ENCODE data around the gene KIFC3. TPM values are rescaled to one million over a fixed set of nuclear protein-coding genes. Genes with fewer than 3 reads are reported as not detected.

Gene KIFC3
- total and polyA plus RNA-seq, 11 donors = 46.1 to 105 (median 65.6) TPM

DNA sequence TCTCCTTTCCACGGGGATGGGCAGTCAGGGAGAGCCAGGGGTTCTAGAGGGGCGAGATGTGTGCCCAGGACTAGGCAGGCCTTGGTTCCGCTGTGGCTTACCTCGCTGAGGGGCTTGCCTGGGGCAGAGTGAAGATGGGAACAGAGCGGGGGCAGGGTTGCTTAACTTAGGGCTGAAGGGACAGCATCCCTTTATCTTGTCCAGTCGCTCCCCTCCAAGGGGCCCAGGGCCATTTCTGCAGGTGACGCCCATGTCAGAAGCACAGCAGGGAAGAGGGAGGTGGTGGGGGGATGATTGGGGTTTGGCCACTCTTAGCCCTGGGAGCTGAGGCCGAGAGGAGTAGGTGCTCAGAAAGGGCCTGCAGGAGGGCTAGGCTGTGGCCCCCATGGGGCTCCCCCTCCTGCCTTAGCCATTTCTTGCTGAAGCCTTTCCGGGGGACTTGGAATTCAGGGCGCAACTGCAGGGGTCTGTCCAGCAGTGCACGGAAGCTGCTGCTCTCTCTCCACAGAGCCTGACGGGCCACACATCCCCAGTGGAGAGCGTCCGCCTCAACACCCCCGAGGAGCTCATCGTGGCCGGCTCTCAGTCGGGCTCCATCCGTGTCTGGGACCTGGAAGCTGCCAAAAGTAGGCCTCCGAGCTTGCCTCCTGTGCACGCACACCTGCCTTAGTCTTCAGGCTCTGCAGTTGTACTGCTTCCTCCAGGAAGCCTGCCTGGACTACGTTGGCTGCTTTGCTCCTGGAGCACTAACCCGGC, 58.2 kb downstream of the KIFC3 start:
- WGBS, 4 donors = 88 to 93% (median 91%) methylated on average over 20 to 23 of the region's 23 CpGs
- no peak overlapping the region for H3K27ac ChIP-seq
- no peak for TF ChIP-seq POLR2A (IDR thresholded peaks at IDR 0.05)
- TF ChIP-seq, protein P1, sequence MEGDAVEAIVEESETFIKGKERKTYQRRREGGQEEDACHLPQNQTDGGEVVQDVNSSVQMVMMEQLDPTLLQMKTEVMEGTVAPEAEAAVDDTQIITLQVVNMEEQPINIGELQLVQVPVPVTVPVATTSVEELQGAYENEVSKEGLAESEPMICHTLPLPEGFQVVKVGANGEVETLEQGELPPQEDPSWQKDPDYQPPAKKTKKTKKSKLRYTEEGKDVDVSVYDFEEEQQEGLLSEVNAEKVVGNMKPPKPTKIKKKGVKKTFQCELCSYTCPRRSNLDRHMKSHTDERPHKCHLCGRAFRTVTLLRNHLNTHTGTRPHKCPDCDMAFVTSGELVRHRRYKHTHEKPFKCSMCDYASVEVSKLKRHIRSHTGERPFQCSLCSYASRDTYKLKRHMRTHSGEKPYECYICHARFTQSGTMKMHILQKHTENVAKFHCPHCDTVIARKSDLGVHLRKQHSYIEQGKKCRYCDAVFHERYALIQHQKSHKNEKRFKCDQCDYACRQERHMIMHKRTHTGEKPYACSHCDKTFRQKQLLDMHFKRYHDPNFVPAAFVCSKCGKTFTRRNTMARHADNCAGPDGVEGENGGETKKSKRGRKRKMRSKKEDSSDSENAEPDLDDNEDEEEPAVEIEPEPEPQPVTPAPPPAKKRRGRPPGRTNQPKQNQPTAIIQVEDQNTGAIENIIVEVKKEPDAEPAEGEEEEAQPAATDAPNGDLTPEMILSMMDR (IDR thresholded peaks at IDR 0.05) = no peak
- intact Hi-C loops (cut with DNase I) = no loop called here
- peaks cover 0 to 10% (median 4%) of the 10 kb centered on the region in 12 donors for H3K4me1 ChIP-seq
- peaks cover 0 to 12% (median 0%) of the 10 kb centered on the region in 9 donors for H3K36me3 ChIP-seq
- H3K4me3 ChIP-seq = no peak overlapping the region
- no peak for ATAC-seq
- H3K27me3 ChIP-seq = no peaks in the 10 kb centered on the region
- DNase-seq = peak in 1 of 5 donors; percentile 20
- H3K9me3 ChIP-seq = no peaks in the 10 kb centered on the region

DNA sequence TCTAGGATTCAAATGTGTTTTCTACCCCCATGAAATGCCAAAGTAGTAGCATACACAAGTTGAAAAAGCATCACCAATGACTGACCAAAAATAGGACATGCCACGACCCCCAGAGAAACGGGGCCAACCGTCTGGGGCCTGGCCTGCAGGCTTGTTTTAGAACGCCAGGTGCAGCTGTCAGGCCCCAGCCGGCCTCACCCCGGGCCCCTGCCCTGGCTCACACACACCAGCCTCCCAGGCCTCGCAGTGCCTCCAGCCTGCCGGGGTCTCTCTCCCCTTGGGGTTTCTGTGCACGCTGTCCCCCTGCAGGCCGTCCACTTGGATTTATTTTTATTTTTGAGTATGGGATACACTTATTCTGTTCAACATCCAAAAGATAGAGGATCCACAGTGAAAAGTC, 58.8 kb downstream of the KIFC3 start:
- H3K27ac ChIP-seq = no peak overlapping the region
- H3K36me3 ChIP-seq = peaks cover 0 to 12% (median 0%) of the 10 kb centered on the region in 9 donors
- DNase-seq = peak in 1 of 5 donors; percentile 10

GRCh38 chr16:57742543-57742942, 59.7 kb downstream of the KIFC3 start:
- Histone ChIP-seq H3K36me3 (peaks cover 0 to 12% (median 0%) of the 10 kb centered on the region in 9 donors), H3K27ac (no peak overlapping the region), H3K4me1 (peaks cover 0 to 10% (median 4%) of the 10 kb centered on the region in 12 donors), H3K4me3 (no peak overlapping the region), H3K27me3 (no peaks in the 10 kb centered on the region), H3K9me3 (no peaks in the 10 kb centered on the region)
- ATAC-seq (no peak), DNase-seq (no peak)
- no peak for TF ChIP-seq POLR2A (IDR thresholded peaks at IDR 0.05)
- TF ChIP-seq, protein P1 (IDR thresholded peaks at IDR 0.05) = no peak
- intact Hi-C loops (cut with DNase I) = no loop called here
- WGBS, 4 donors = 60 to 66% (median 62%) methylated on average over 4 of the region's 4 CpGs

More for the DNA sequence above, 58.8 kb downstream of the KIFC3 start:
- 81 to 88% (median 83%) methylated on average over 10 of the region's 10 CpGs for WGBS, 4 donors
- ATAC-seq = no peak
- Histone ChIP-seq H3K27me3 (no peaks in the 10 kb centered on the region), H3K4me1 (peaks cover 0 to 10% (median 4%) of the 10 kb centered on the region in 12 donors), H3K9me3 (no peaks in the 10 kb centered on the region), H3K4me3 (no peak overlapping the region)
- TF ChIP-seq POLR2A (IDR thresholded peaks at IDR 0.05) = no peak
- TF ChIP-seq, protein P1 (IDR thresholded peaks at IDR 0.05) = no peak
- intact Hi-C loops (cut with DNase I) = no loop called here

DNA sequence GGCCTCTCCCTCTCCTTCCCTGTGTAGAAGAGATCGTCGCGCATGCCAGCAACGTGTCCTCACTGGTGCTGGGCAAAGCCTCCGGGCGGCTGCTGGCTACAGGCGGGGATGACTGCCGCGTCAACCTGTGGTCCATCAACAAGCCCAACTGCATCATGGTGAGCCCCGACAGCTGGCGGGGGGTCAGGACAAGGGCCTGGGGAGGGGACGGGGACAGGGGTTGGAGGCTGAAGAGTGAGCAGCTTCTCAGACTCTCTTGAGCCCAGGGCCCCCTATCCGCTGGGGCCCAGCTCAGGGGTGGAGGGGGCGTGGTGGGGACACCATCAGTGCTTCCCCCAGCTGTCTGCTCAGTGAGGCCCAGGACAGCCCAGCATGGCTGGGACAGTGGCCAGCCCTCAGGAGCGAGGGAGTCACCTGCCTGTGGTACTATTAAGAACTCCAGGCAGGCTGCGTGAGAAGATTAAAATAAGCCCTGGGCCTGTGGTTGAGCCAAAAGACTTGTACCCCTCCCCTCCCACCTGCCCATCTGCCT, 60.6 kb downstream of the KIFC3 start:
- ATAC-seq (peak; percentile 30 to 75 (median 38)), DNase-seq (peak in 1 of 5 donors; percentile 54)
- no peak for TF ChIP-seq POLR2A (IDR thresholded peaks at IDR 0.05)
- TF ChIP-seq, protein P1 (IDR thresholded peaks at IDR 0.05) = no peak
- Histone ChIP-seq H3K4me3 (no peak overlapping the region), H3K27ac (peak overlapping the region in 1 of 12 donors; percentile 47), H3K4me1 (peaks cover 0 to 18% (median 8%) of the 10 kb centered on the region in 12 donors), H3K27me3 (no peaks in the 10 kb centered on the region), H3K9me3 (no peaks in the 10 kb centered on the region), H3K36me3 (peaks cover 0 to 6% (median 0%) of the 10 kb centered on the region in 9 donors)
- intact Hi-C loops (cut with DNase I) = no loop called here
- 79 to 87% (median 81%) methylated on average over 15 to 16 of the region's 16 CpGs for WGBS, 4 donors

Measured in heart left ventricle (tissue), 16 donors.